Mammary epithelial cell (primary cell): Measurements from ENCODE around the gene CASKIN1.

ENCODE experiments used
- EZH2 ChIP-seq: IDR thresholded peaks from 2 replicates; pipeline ENCODE4 v1.6.1; 2012; ENCODE audit warnings: low read length, inconsistent platforms, borderline replicate concordance
- TF ChIP-seq, protein P1 (sequence below), 2 donors: IDR thresholded peaks in 1 of 2; conservative IDR thresholded peaks in 1 of 2; 2 replicates each; pipeline ENCODE4 v1.5.1; 2011 to 2012; ENCODE audit warnings: inconsistent platforms in 2 of 2, low read length in 2 of 2, mild to moderate bottlenecking in 2 of 2, control low read depth in 1 of 2, low read depth in 1 of 2; ENCODE audit not compliant: insufficient read depth in 1 of 2; ENCODE audit errors: extremely low read depth in 1 of 2

- TF ChIP-seq, protein P1, sequence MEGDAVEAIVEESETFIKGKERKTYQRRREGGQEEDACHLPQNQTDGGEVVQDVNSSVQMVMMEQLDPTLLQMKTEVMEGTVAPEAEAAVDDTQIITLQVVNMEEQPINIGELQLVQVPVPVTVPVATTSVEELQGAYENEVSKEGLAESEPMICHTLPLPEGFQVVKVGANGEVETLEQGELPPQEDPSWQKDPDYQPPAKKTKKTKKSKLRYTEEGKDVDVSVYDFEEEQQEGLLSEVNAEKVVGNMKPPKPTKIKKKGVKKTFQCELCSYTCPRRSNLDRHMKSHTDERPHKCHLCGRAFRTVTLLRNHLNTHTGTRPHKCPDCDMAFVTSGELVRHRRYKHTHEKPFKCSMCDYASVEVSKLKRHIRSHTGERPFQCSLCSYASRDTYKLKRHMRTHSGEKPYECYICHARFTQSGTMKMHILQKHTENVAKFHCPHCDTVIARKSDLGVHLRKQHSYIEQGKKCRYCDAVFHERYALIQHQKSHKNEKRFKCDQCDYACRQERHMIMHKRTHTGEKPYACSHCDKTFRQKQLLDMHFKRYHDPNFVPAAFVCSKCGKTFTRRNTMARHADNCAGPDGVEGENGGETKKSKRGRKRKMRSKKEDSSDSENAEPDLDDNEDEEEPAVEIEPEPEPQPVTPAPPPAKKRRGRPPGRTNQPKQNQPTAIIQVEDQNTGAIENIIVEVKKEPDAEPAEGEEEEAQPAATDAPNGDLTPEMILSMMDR (conservative IDR thresholded peaks at IDR 0.05 in 1 of 2, IDR thresholded peaks at IDR 0.05 in 1 of 2; ENCODE audit: extremely low read depth in 1 of 2, insufficient read depth in 1 of 2, low read depth in 1 of 2, low read length in 2 of 2): no peak
- no peak for TF ChIP-seq EZH2
Measured at GRCh38 chr16:2238150-2238837, 41.9 kb upstream of the CASKIN1 start.
